ENCODE measurements around the gene CD72. TPM values are rescaled to one million over a fixed set of nuclear protein-coding genes. Genes with fewer than 3 reads are reported as not detected.
A peak's percentile ranks its signal among the peaks of the same experiment; 100 is the strongest.

Gene CD72
- polyA plus RNA-seq, 3 donors, result 1.6 to 6.8 (median 1.8) TPM

DNA sequence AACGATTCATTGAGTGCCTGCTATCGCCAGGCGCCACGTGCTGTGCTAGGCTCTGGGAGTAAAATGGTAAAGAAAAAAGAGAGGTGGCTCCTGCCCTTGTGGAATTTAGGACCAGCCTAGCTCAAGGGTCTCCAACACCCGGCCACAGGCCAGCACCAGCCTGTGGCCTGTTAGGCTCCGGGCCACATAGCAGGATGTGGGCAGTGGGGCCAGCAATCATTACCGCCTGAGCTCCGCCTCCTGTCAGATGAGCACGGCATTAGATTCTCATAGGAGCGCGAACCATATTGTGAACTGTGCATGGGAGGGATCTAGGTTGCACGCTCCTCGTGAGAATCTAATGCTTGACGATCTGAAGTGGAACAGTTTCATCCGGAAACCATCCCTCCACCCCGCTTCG is 38.1 kb upstream of the CD72 start:
- no peaks in the 10 kb centered on the region for H3K9me3 ChIP-seq (replicated peaks in 1 of 2; ENCODE audit: control insufficient read depth in 1 of 2, insufficient read depth in 1 of 2, low read length in 2 of 2)
- H3K9ac ChIP-seq (ENCODE audit: insufficient read depth, low read length, poor library complexity, severe bottlenecking), result no peak overlapping the region
- TF ChIP-seq, protein P1, sequence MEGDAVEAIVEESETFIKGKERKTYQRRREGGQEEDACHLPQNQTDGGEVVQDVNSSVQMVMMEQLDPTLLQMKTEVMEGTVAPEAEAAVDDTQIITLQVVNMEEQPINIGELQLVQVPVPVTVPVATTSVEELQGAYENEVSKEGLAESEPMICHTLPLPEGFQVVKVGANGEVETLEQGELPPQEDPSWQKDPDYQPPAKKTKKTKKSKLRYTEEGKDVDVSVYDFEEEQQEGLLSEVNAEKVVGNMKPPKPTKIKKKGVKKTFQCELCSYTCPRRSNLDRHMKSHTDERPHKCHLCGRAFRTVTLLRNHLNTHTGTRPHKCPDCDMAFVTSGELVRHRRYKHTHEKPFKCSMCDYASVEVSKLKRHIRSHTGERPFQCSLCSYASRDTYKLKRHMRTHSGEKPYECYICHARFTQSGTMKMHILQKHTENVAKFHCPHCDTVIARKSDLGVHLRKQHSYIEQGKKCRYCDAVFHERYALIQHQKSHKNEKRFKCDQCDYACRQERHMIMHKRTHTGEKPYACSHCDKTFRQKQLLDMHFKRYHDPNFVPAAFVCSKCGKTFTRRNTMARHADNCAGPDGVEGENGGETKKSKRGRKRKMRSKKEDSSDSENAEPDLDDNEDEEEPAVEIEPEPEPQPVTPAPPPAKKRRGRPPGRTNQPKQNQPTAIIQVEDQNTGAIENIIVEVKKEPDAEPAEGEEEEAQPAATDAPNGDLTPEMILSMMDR (IDR thresholded peaks at IDR 0.05), result no peak
- Mint-ChIP-seq H3K27me3 (ENCODE audit: low read depth in 3 of 3) (peaks cover 0 to 8% (median 5%) of the 10 kb centered on the region in 3 donors), H3K9me3 (no peaks in the 10 kb centered on the region), H3K4me1 (peaks cover 35% of the 10 kb centered on the region), H3K27ac (peak overlapping the region in 3 of 7 donors; percentile 21 to 97 (median 95)), H3K4me3 (no peak overlapping the region), H3K36me3 (peaks cover 15 to 17% of the 10 kb centered on the region in 2 donors)
- no peak for DNase-seq
- H3K79me2 ChIP-seq (ENCODE audit: insufficient read depth, low read length), result peaks cover 10% of the 10 kb centered on the region
- intact Hi-C loops (cut with micrococcal nuclease), result loop anchor here (5.0 kb wide), 5 partner anchors 41 to 544 kb away; partner anchors contain the start of genes CREB3 (in 1 of the 2), TESK1 (in 1 of the 2) and TLN1 (in 1 of the 2)
- peaks cover 36 to 41% of the 10 kb centered on the region in 2 donors for H3K4me1 ChIP-seq (ENCODE audit: control insufficient read depth in 1 of 2, insufficient read depth in 2 of 2, low read length in 2 of 2)
- H4K20me1 ChIP-seq (ENCODE audit: insufficient read depth, low read length), result no peaks in the 10 kb centered on the region
- no peak overlapping the region for H3K4me2 ChIP-seq (replicated peaks; ENCODE audit: extremely low read depth, low read length, poor library complexity, severe bottlenecking)
- H3K4me3 ChIP-seq (replicated peaks in 1 of 3; ENCODE audit: low read depth in 2 of 3, low read length in 3 of 3), result no peak overlapping the region
- no peak overlapping the region for H2AFZ ChIP-seq (ENCODE audit: insufficient read depth, low read depth, low read length, poor library complexity, severe bottlenecking)
- 77% methylated on average over 11 of the region's 17 CpGs for WGBS (ENCODE audit: insufficient coverage)
- no peaks in the 10 kb centered on the region for H3K27me3 ChIP-seq (ENCODE audit: control insufficient read depth in 2 of 2, insufficient read depth in 2 of 2, low read length in 2 of 2)
- H3K36me3 ChIP-seq (replicated peaks in 1 of 2; ENCODE audit: control insufficient read depth in 1 of 2, insufficient read depth in 2 of 2, low read length in 2 of 2), result peaks cover 10 to 14% of the 10 kb centered on the region in 2 donors
- no peak overlapping the region for H3K27ac ChIP-seq (ENCODE audit: low read depth in 1 of 2, low read length in 2 of 2)

DNA sequence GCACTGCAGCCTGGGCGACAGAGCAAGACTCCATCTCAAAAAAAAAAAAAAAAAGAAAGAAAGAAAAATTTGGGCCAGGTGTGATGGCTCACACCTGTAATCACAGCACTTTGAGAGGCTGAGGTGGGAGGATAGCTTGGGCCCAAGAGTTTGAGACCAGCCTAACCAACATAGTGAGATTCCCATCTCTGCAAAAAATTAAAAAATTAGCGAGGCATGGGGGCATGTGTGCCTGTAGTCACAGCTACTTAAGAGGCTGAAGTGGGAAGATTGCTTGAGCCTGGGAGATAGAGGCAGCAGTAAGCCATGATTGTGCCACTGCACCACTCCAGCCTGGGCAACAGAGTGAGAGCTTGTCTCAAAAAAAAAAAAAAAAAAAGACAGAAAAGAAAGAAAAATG is 35.4 kb upstream of the CD72 start:
- no peak overlapping the region for H3K4me3 Mint-ChIP-seq

More for the DNA sequence above, 35.4 kb upstream of the CD72 start:
- Histone ChIP-seq H3K36me3 (replicated peaks in 1 of 2; ENCODE audit: control insufficient read depth in 1 of 2, insufficient read depth in 2 of 2, low read length in 2 of 2) (no peaks in the 10 kb centered on the region), H3K9ac (ENCODE audit: insufficient read depth, low read length, poor library complexity, severe bottlenecking) (no peak overlapping the region), H4K20me1 (ENCODE audit: insufficient read depth, low read length) (no peaks in the 10 kb centered on the region), H3K4me3 (replicated peaks in 1 of 3; ENCODE audit: low read depth in 2 of 3, low read length in 3 of 3) (no peak overlapping the region), H3K9me3 (replicated peaks in 1 of 2; ENCODE audit: control insufficient read depth in 1 of 2, insufficient read depth in 1 of 2, low read length in 2 of 2) (no peaks in the 10 kb centered on the region), H2AFZ (ENCODE audit: insufficient read depth, low read depth, low read length, poor library complexity, severe bottlenecking) (no peak overlapping the region), H3K27ac (ENCODE audit: low read depth in 1 of 2, low read length in 2 of 2) (no peak overlapping the region), H3K4me1 (ENCODE audit: control insufficient read depth in 1 of 2, insufficient read depth in 2 of 2, low read length in 2 of 2) (peaks cover 40 to 52% of the 10 kb centered on the region in 2 donors), H3K4me2 (replicated peaks; ENCODE audit: extremely low read depth, low read length, poor library complexity, severe bottlenecking) (no peak overlapping the region), H3K27me3 (ENCODE audit: control insufficient read depth in 2 of 2, insufficient read depth in 2 of 2, low read length in 2 of 2) (no peaks in the 10 kb centered on the region), H3K79me2 (ENCODE audit: insufficient read depth, low read length) (no peaks in the 10 kb centered on the region)
- Mint-ChIP-seq H3K4me1 (peaks cover 34% of the 10 kb centered on the region), H3K27ac (no peak overlapping the region), H3K27me3 (ENCODE audit: low read depth in 3 of 3) (peaks cover 0 to 7% (median 6%) of the 10 kb centered on the region in 3 donors), H3K36me3 (no peaks in the 10 kb centered on the region), H3K9me3 (no peaks in the 10 kb centered on the region)
- TF ChIP-seq, protein P1 (IDR thresholded peaks at IDR 0.05), result no peak
- 86% methylated on average over 1 of the region's 2 CpGs for WGBS (ENCODE audit: insufficient coverage)
- intact Hi-C loops (cut with micrococcal nuclease), result no loop called here
- no peak for DNase-seq
